GM03348 (cell line): Measurements from ENCODE around the gene ATXN7L3.
A peak's percentile ranks its signal among the peaks of the same experiment; 100 is the strongest.

ENCODE experiments used
- DNase-seq: peaks from one replicate; pipeline ENCODE4 v3.0.0; 2012; ENCODE audit warnings: low spot score

Gene ATXN7L3

DNA sequence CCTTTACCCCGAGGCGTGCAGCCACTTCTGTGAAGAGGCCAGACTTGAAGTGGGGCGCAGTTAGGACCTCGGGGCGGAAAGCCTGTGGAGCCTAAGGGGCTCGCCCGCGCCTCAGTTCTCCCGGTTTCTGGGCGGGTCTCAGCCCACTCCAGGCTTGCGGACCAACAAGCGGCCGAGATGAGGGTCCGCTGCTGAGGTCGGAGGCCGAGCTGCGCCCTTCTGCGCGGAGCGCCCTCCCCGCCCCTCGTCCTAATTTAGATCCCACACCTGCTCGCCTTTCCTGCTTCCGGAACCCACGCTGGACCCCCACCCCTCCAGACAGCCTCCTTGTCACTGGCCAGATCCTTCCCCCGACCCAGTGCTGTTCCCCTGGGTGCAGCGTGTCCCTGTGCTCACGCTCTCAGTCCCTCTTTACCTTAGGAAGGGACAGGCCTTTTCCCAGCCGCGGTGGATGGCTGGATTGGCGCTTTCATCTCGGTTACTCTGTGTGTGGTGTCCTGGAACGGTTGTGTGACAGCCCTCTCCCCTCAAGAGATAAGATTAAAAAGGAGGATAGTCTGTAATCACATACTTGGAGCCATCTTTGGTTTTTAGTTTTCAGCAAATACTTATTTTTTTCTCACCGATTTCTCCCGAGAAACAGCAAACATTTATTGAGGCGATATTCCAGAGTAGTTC, 933 bp upstream of the ATXN7L3 start:
- no peak for DNase-seq

DNA sequence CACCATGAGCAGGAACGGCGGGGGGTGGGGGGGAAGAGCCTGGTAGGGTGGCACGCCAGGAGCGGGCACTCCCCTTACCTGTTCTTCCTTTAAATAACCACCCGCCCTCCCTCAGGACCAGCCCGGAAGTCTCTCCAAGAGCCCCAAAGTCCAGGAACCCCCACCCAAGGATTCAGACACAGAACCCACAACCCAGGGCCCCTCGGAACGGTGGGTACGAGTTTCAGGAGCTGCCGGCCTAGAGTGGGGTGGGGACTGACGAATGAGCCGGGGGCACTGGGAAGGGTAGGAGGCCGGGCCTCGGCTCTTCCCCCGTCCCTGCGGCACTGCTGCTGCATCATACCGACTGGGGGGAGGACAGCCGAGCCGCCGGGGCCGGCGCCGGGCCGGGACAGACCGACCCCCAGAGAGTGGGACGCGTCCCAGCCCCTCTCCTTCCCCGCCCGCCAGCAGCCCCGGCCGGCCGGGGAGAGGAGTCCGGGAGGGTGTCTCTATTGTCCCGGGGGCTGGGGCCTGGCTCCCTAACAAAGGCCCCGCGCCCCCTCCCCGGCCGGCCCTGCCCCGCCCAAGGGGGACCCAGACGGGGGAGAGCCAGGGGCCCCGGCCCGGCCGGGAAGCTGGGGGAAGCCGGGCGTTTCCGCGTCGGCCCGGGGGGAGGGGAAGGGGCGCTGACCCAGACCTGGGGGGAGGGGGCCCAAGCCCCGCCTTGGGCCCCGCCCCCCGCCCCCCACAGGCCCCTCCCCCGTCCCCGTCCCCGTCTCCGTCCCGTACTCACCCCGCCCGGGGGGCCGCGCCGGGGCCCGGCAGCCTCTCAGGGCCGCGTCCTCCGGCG, 747 bp downstream of the ATXN7L3 start:
- peak; percentile 94 for DNase-seq

DNA sequence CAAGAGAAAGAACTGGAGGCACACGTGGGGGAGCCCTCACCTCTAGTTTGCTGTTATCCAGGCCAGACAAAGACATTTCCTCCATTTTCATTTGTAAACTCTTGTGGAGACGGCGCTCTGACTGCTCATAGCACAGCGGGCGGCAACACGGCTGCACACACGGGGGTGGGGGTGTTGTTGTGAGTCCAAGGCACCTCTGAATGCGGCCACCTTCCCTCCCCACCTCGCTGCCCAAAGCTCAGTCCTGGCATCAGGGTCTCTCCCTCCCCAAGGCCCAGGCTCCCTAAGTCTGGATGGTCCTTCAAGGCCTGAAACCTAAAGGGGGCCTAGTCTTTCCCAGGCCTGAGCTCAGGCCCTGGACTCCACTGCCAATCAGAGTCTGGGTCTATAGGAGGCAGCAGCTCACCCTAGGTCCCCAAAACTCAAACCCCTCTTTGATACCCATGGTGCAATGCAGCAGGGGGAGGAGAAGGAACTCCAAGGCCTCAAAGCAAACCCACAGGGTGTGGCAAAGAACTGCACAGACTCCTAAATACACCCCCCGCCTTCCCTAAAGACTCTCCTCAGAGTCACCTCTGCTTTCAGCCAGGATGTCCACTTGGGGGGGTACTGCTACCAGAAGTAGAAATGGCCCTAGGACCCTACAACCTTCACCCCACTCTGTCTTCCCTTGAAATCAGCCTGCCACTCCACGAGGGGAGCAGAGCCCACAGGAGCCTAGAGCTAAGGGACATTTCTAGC, 1.5 kb downstream of the ATXN7L3 start:
- DNase-seq: peak; percentile 77

DNA sequence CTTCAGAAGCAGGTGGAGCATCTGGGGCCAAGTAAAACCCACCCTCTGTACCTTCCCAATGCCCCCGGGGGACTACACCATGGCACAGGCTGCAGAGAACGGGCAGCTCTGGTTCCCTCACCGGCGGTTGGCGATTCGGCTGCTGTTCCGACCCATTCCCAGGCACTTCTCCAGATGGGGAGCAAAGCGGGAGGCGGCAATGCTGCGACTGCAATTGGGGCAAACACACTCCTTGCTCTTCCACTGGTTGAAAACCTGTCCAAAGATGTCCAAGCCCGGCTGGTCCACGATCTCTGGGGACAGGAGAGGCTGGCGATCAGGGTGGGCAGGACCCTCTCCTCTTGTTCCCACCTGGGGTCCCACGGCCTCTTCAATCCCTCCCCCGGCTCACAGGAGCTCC, 2.6 kb downstream of the ATXN7L3 start:
- no peak for DNase-seq

DNA sequence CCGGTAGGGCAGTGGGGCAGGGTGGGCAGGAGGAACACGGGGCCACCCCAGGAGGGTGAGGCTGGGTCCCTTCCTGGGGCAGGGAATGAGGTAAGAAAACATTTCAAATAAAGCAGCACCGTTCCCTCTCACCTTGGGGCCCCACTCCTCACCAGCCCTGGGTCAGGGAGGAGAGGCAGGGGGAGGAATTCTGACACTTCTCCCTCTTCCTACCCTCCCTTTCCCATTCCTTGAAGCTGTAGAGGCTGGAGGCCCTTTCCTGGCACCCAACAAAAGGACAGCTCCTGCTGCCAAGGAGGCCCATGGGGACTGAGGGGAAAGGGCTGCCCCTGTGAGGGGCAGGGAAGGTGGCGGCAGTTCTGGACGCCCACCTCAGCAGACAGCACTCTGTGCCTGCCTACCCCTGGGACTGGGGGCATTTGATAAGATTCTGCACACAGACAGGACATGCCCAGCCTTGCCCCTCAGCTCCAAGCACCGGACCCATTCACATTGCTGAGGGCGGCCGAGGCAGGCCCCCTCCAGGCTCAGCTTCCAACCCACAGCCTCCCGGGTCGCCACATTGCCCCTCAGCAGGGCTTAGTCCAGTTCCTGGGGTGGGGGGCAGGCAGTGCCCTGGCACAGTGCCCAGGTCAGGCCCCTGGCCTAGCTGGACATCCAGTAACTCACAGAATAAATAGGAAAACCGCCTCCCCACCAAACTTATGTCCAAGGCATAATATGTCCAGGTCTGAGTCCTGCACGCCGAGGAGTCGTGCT, 6.2 kb downstream of the ATXN7L3 start:
- no peak for DNase-seq

DNA sequence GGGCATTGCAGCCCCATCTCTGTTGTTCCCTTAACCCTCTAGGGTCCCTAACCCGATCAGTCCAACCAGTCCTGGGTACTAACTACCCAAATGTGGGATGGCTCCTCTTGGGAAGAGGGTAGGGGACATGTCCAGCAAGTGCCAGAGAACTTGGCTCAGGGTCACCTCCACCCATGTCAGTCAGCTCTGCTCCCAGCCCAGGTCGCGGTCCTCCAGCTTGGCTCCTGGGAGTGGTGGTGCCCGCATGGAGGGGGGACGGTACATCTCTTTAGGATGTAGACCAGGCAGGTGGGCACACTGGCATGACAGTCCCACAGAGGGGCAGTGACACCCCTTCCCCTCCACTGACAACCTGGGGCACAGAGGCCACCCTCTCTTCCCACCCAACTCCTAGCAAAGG, 6.9 kb downstream of the ATXN7L3 start:
- no peak for DNase-seq

DNA sequence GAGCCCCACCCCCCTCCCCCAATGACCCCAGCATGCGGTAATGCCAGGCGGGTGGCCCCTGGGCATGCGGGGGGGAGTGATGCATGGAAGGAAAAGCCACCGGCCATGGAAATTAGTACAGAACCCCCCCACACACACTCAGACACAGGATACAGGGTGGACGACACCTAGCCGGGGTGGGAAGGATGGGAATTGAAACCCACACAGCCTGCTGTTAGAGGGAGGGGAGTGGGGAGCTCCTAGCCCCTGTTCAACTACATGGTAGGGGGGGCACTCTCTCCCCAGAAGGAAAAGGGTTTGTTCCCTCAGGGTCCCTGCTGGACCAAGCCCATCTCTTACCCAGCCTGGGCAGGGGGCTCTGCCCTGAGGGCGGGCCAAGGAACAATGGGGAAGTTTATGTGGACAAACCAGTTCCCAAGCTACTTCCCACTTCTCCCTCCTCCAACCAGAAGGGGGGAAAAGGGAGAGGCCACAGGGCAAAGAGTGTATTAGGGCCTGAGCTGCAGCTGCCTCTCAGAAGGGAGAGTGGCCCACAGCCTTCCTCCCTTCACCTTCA, 7.7 kb downstream of the ATXN7L3 start:
- no peak for DNase-seq

DNA sequence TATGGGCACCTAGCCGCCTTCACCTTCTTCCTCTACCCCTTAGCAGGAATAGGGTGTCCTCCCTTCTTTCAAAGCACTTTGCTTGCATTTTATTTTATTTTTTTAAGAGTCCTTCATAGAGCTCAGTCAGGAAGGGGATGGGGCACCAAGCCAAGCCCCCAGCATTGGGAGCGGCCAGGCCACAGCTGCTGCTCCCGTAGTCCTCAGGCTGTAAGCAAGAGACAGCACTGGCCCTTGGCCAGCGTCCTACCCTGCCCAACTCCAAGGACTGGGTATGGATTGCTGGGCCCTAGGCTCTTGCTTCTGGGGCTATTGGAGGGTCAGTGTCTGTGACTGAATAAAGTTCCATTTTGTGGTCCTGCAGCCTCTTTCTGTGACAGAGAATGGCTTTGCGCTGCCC, 8.3 kb downstream of the ATXN7L3 start:
- no peak for DNase-seq

DNA sequence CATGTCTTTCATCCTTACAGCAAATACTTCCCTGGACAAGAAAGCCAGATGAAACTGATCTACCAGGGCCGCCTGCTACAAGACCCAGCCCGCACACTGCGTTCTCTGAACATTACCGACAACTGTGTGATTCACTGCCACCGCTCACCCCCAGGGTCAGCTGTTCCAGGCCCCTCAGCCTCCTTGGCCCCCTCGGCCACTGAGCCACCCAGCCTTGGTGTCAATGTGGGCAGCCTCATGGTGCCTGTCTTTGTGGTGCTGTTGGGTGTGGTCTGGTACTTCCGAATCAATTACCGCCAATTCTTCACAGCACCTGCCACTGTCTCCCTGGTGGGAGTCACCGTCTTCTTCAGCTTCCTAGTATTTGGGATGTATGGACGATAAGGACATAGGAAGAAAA, 9.2 kb downstream of the ATXN7L3 start:
- DNase-seq: no peak

DNA sequence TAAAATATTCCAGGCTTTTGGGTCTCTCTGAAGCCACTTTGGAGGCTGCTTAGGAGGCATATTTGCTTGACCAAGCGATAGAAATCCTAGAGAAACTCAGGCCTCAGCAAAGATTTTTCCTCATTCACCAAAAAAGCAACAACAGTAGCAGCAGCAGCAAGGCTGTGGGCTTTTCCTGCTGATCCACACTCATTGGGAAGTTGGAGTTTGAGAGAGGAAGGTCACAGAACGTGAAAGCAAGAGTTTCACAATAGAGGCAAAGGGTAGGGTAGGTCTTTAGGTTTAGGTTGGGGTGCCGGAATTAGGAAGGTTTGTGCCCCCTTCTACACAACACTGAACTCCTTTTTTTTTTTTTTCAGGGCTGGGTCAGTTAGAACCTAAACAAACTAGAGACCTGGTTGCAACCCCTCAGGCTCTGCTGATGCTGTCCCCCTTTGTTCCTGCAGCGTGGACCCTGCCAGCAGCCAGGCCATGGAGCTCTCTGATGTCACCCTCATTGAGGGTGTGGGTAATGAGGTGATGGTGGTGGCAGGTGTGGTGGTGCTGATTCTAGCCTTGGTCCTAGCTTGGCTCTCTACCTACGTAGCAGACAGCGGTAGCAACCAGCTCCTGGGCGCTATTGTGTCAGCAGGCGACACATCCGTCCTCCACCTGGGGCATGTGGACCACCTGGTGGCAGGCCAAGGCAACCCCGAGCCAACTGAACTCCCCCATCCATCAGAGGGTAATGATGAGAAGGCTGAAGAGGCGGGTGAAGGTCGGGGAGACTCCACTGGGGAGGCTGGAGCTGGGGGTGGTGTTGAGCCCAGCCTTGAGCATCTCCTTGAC, 10.9 kb downstream of the ATXN7L3 start:
- DNase-seq: no peak

DNA sequence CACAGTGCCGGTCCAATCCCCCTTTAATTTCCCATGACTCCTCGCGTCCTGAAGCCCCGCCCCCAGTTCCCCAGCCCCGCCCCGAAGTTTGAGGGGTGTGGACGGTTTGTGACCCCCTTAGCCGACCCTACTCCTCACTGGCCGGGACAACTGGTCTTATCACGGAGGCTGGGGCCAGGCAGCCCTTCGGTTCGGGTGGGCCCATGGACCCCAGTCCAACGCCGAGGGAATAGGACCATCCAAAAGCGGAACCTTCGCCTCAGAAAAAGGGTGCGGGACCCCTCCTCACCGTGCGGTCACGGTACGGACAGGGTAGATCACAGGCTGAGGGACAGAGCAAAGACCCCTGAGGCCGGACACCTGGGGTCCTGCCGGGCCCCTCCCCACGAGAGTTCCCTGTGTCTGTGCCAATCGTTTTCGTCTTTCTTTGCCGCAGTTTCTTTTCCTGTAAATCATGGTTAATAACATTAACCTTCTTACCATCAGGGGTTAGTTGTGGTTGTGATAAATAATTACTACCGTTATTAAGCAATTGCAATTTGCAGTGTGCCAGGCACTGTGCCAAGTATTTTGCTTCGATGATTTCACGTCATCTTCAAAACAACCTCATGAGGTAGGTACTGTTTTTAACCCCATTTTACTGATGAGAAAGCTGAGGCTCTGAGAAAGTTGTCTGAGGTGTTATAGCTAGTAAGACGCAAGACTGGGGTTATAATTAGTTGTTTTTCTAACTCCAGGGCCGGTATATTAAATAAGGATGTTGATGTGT, 12.4 kb downstream of the ATXN7L3 start:
- peak; percentile 86 for DNase-seq

DNA sequence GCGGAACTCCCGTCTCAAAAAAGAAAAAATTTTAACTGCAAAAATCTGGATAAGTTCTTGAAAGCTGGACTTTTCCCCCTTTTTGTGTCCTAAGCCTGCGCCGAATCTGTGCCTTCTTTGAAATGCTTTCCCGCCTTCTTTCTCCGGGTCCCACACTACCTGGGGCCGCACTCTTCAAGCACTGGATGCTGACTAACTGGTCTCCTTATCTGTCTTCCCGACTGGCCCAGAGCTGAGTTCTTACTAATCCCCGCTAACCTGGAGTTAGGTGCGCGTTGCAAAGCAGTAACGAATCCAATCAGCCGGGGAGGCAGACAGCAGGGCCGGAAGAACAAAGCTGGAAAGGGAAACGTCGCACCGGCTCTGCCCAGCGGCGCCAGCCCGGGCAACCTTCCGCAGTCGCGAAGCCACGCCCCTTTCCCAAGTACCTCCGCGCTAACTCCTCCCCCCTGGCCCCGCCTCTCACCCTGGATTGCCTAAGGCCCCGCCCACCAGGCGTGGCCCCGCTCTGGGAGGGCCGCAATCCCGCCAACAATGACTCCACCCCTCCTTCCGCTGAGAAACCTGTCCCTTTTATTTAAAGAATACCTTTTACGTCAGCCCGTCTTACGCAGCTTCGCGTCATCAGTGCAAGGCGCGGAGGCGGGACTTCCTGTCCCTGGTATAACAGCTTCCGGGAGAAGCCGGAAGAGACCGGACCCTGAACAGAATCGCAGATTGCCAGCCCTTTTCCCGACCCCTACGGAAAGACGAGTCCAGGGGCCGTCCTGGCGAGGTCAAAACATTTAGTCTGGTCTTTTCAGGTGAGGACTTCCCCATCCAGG, 13.2 kb downstream of the ATXN7L3 start, which contains the start of gene TMUB2:
TSS of gene TMUB2 (plus strand) at position 666 of the 824 bp plus-strand sequence. CDS start 737 bp downstream, outside the sequence.
- peak; percentile 100 for DNase-seq

DNA sequence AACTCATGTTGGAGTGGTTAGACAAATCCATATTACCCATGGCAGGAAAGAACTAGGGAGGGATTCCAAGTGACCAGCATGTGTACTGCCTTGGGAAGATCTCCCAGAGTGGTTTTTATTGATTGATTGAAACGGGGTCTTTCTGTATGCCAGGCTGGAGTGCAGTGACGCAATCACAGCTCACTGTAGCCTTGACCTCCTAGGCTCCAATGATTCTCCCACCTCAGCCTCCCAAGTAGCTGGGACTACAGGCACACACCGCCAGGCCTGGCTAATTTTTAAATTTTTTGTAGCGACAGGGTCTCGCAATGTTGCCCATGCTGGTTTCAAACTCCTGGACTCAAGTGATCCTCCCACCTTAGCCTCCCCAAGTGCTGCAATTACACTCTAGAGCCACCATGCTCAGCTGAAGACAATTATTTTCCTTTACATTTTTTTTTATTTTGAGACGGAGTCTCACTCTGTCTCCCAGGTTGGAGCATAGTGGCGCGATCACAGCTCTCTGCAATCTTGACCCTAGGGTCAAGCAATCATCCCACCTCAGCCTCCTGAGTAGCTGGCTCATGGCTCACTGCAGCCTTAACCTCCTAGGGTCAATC, 15.4 kb downstream of the ATXN7L3 start:
- no peak for DNase-seq

DNA sequence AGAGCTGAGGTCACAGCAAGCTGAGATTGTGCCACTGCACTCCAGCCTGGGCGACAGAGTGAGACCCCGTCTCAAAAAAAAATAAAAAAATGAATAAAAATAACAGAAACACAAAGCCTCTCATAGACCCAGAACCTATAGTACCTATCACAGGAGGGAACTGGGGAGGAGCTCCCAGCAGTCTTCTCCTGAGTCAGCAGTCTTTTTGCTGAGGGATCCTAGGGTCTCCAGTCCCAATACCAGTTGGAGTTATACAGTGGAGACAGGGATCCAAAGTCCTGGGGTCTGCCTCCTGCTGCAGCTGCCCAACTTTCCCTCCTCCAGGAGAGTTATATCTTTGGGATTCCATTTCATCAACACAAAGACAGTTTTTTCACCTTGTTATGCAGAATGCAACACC, 16.7 kb downstream of the ATXN7L3 start:
- no peak for DNase-seq

DNA sequence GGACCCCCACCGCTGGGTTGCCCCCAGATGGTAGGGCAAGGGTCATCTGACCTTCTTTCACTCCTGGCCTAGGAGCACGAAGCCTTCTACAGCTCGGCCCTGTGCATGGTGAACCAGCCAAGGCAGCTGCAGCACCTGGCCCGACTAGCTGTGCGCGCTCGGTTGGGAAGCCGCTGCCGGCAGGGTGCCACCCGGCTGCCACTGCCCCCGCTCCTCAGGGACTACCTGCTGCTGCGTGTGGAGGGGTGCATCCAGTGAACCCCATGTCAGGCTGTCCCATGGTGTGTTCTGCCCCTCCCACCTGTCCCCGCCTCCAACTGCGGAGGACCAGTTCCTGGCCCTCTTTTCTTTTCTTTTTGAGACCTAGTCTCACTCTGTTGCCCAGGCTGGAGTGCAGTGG, 21.6 kb downstream of the ATXN7L3 start:
- no peak for DNase-seq

DNA sequence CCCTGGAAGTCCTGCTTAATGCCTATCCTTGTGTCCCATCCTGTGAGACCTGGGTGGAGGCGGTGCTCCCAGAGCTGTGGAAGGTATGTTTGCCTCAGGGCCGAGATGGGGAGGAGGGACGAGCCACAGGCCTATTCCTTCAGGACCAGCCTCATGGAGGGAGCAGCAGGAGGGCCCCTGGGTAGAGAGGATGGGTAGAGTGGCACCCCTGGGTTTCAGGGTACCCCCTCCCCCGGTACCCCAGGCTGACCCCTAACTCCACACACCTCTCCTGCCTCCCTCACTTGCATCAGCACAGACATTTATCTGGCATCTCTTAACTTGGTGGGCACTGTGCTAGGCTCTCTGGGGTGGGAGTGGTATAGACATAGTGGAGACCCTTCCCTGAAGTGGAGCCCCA, 22.0 kb downstream of the ATXN7L3 start:
- no peak for DNase-seq

DNA sequence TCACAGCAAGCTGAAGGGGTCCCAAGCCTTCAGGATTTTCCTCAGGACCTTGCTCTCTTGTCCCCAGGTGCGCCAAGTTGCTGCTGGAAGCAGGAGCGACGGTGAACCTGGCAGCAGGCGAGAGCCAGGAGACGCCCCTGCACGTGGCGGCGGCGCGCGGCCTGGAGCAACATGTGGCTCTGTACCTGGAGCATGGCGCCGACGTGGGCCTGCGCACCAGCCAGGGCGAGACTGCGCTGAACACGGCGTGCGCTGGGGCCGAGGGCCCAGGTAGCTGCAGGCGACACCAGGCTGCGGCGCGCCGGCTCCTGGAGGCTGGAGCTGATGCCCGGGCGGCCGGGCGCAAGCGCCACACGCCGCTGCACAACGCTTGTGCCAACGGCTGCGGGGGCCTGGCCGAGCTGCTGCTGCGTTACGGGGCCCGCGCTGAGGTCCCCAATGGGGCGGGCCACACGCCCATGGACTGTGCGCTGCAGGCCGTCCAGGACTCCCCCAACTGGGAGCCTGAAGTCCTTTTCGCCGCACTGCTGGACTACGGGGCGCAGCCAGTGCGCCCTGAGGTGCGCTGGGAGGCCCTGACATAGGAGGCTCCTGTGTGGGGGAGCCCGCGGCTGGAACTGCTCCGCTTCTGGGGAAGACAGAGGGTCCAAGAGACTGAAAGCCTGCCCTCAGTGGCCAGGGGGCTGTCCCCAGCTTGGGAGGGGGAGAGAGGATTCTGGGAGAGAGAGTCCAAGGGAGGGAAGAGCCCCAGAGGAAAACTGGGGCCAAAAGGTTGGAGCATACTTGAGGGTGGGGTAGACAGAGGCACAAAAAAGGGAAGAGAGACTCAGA, 22.8 kb downstream of the ATXN7L3 start:
- DNase-seq: no peak

DNA sequence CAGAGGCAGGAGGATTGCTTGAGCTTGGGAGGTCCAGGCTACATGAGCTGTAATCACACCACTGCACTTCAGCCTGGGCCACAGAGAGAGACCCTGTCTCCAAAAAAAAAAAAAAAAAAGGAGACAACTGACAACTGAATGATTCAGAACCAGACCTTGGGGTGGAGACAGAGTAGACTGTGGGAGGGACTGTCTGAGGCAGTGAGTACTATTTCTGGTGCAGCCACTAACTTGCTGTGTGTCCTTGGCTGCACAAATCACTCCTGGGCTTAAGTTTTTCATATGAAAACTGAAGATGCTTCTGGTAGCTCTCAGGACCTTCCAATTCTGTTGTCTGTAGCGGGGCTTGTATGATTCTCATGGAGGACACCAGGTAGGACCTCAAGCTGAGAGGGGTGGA, 23.4 kb downstream of the ATXN7L3 start:
- no peak for DNase-seq
